GM19099 (cell line): Measurements from ENCODE around the gene ST8SIA1.

ENCODE experiments used
- POLR2A ChIP-seq: IDR thresholded peaks from 3 replicates; pipeline ENCODE4 v1.6.1; 2011; ENCODE audit warnings: low read depth; ENCODE audit not compliant: insufficient read length; ENCODE audit errors: extremely low read depth

Gene ST8SIA1

GRCh38 chr12:22246217-22246846, 88.2 kb downstream of the ST8SIA1 start:
- TF ChIP-seq POLR2A, result no peak

- TF ChIP-seq POLR2A, result no peak
These were observed 91.8 kb downstream of the ST8SIA1 start for GRCh38 chr12:22242726-22243125.

- TF ChIP-seq POLR2A, result no peak
These were observed 96.3 kb downstream of the ST8SIA1 start for GRCh38 chr12:22238211-22238610.

- no peak for TF ChIP-seq POLR2A
These were observed 99.9 kb downstream of the ST8SIA1 start for GRCh38 chr12:22234561-22234960.

- no peak for TF ChIP-seq POLR2A
These were observed 102.7 kb downstream of the ST8SIA1 start for GRCh38 chr12:22231836-22232235.

GRCh38 chr12:22231078-22231477, 103.4 kb downstream of the ST8SIA1 start:
- no peak for TF ChIP-seq POLR2A

GRCh38 chr12:22230280-22230794, 104.2 kb downstream of the ST8SIA1 start:
- TF ChIP-seq POLR2A, result no peak

GRCh38 chr12:22229652-22230279, 104.7 kb downstream of the ST8SIA1 start:
- TF ChIP-seq POLR2A, result no peak

GRCh38 chr12:22228022-22228875, 106.3 kb downstream of the ST8SIA1 start:
- no peak for TF ChIP-seq POLR2A

- TF ChIP-seq POLR2A, result no peak
These were observed 111.2 kb downstream of the ST8SIA1 start for GRCh38 chr12:22223356-22223755.

- no peak for TF ChIP-seq POLR2A
These were observed 117.0 kb downstream of the ST8SIA1 start for GRCh38 chr12:22217556-22217955.

- no peak for TF ChIP-seq POLR2A
These were observed 118.8 kb downstream of the ST8SIA1 start for GRCh38 chr12:22215467-22216253.

- TF ChIP-seq POLR2A, result no peak
These were observed 123.4 kb downstream of the ST8SIA1 start for GRCh38 chr12:22211128-22211527.

GRCh38 chr12:22209422-22209821, 125.1 kb downstream of the ST8SIA1 start:
- TF ChIP-seq POLR2A, result no peak

GRCh38 chr12:22206111-22206728, 128.3 kb downstream of the ST8SIA1 start:
- no peak for TF ChIP-seq POLR2A

- no peak for TF ChIP-seq POLR2A
These were observed 130.1 kb downstream of the ST8SIA1 start for GRCh38 chr12:22204391-22204790.
